OCI-LY3 (cell line): ENCODE measurements around the gene HNRNPL.
A peak's percentile ranks its signal among the peaks of the same experiment; 100 is the strongest.
"Not testable (repeated sequence)": the region's sequence is repeated elsewhere in the genome, so short reads cannot be mapped to it uniquely, and the experiment has no call there.

Experiments used
- H2AFZ ChIP-seq: fragments of 200-600, 300-600 bp; shearing (Covaris generic); 2 replicates; pipeline ENCODE4 v1.6.0; 2014; ENCODE audit warnings: antibody characterized with exemption, low read depth, low read length
- H3K27ac ChIP-seq: fragments of 200-600, 300-600 bp; sonication (generic); 2 replicates; pipeline ENCODE4 v1.5.1; 2014; ENCODE audit warnings: mild to moderate bottlenecking, low read length, moderate library complexity, mixed read lengths
- H3K27me3 ChIP-seq: fragments of 200-600, 300-600 bp; sonication (generic); 2 replicates; pipeline ENCODE4 v1.6.1; 2014; ENCODE audit warnings: low read depth, low read length, mixed read lengths
- H3K36me3 ChIP-seq: fragments of 200-600, 300-600 bp; sonication (generic); replicated peaks from 2 replicates; pipeline ENCODE3; 2014; ENCODE audit warnings: low read depth, low read length, mixed read lengths
- H3K4me1 ChIP-seq: fragments of 300-600, 200-600 bp; sonication (generic); 2 replicates; pipeline ENCODE4 v1.6.1; 2014; ENCODE audit warnings: low read length, mixed read lengths
- H3K4me2 ChIP-seq: fragments of 200-600, 300-600 bp; sonication (generic); 2 replicates; pipeline ENCODE4 v1.6.1; 2014; ENCODE audit warnings: low read length, mixed read lengths
- H3K4me3 ChIP-seq: fragments of 300-600, 200-600 bp; sonication (generic); 2 replicates; pipeline ENCODE4 v1.5.1; 2014; ENCODE audit warnings: antibody characterized with exemption, mild to moderate bottlenecking, low read length, moderate library complexity
- H3K79me2 ChIP-seq: fragments of 300-600, 200-600 bp; shearing (Covaris generic); 2 replicates; pipeline ENCODE4 v1.6.1; 2014; ENCODE audit warnings: mild to moderate bottlenecking, low read length, mixed read lengths
- H3K9ac ChIP-seq: fragments of 300-600, 200-600 bp; shearing (Covaris generic); 2 replicates; pipeline ENCODE4 v1.6.0; 2014; ENCODE audit warnings: mild to moderate bottlenecking, low read length, moderate library complexity
- H3K9me3 ChIP-seq: fragments of 200-600, 300-600 bp; shearing (Covaris generic); 2 replicates; pipeline ENCODE4 v1.6.1; 2014; ENCODE audit warnings: low read length, mixed read lengths; ENCODE audit not compliant: insufficient read depth
- H4K20me1 ChIP-seq: fragments of 200-600, 300-600 bp; sonication (generic); 2 replicates; pipeline ENCODE4 v1.6.1; 2016; ENCODE audit warnings: low read length, mixed read lengths; ENCODE audit not compliant: insufficient read depth
- EZH2phosphoT487 ChIP-seq: fragments of 200-600 bp; shearing (Covaris generic); IDR thresholded peaks from 2 replicates; pipeline ENCODE4 v1.6.1; 2018; ENCODE audit warnings: antibody characterized with exemption, mixed run types, low read depth
- TF ChIP-seq, protein P1 (sequence below): fragments of 200-600, 300-600 bp; sonication (generic); IDR thresholded peaks from 2 replicates; pipeline ENCODE4 v1.5.1; 2014; ENCODE audit warnings: antibody characterized with exemption, low read length, low read depth

HNRNPL gene

DNA sequence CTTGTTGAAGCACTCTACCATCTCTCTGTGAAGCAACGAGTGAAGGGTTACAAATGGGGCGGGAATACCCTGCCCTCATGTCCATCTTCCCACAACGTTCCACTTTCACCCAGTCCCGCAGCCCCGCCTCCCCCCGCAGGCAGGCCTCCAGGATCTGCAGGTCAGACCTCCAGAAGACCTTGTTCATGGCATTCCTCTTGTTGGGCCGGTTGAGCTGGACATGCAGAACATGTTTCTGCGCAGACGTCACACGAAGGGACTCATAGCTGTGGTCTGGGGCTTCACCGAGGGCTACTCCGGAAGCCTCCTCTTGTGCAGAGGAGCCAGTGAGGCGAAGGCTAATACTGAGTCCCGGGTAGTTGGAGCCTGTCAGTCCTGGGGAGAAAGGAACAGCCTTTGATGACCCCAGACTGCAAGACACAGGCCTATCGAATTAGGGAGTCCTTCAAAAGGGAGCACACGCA lies 18.6 kb downstream of the HNRNPL start:
- peaks cover 26% of the 10 kb centered on the region for H3K36me3 ChIP-seq
- no peaks in the 10 kb centered on the region for H4K20me1 ChIP-seq
- H3K9ac ChIP-seq: peak overlapping the region; percentile 91
- H3K79me2 ChIP-seq: peaks cover 9% of the 10 kb centered on the region; the same call in 1 of the 2 replicates
- no peaks in the 10 kb centered on the region for H3K9me3 ChIP-seq
- H3K4me1 ChIP-seq: peaks cover 9% of the 10 kb centered on the region; the same call in 1 of the 2 replicates
- TF ChIP-seq EZH2phosphoT487: no peak
- TF ChIP-seq, protein P1, sequence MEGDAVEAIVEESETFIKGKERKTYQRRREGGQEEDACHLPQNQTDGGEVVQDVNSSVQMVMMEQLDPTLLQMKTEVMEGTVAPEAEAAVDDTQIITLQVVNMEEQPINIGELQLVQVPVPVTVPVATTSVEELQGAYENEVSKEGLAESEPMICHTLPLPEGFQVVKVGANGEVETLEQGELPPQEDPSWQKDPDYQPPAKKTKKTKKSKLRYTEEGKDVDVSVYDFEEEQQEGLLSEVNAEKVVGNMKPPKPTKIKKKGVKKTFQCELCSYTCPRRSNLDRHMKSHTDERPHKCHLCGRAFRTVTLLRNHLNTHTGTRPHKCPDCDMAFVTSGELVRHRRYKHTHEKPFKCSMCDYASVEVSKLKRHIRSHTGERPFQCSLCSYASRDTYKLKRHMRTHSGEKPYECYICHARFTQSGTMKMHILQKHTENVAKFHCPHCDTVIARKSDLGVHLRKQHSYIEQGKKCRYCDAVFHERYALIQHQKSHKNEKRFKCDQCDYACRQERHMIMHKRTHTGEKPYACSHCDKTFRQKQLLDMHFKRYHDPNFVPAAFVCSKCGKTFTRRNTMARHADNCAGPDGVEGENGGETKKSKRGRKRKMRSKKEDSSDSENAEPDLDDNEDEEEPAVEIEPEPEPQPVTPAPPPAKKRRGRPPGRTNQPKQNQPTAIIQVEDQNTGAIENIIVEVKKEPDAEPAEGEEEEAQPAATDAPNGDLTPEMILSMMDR: no peak
- peak overlapping the region; percentile 82 for H3K4me3 ChIP-seq
- peak overlapping the region; percentile 71 for H3K27ac ChIP-seq
- H3K4me2 ChIP-seq: peak overlapping the region; percentile 82
- H2AFZ ChIP-seq: peak overlapping the region; percentile 83
- H3K27me3 ChIP-seq: no peaks in the 10 kb centered on the region

DNA sequence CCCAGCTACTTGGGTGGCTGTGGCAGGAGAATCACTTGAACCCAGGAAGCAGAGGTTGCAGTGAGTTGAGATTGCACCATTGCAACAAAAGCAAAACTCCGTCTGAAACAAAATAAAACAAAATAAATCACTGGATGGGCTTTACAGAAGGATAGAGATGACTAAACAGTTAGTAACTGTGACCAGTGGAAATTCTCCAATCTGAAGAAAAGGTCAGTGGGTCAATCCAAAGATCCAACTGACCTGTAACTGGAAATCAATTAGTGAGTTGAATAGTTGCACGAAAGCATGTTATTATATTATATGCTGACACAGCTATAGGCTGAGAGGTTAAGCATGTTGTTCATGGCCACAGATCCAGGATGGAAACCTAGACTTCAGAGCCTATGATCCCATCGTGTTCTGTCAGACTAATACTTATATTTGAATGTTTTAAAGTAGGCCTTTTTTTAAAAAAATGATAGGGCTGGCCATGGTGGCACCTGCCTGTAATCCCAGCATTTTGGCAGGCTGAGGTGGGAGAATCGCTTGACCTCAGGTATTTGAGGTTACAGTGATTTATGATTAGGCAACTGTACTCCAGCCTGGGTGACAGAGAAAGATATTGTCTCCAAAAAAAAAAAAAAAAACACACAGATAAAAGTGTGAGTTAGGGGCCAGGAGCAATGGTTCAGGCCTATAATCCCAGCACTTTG lies 19.6 kb downstream of the HNRNPL start:
- Histone ChIP-seq H3K4me1 (peaks cover 9% of the 10 kb centered on the region; the same call in 1 of the 2 replicates), H2AFZ (no peak overlapping the region), H4K20me1 (no peaks in the 10 kb centered on the region), H3K9ac (no peak overlapping the region), H3K36me3 (peaks cover 18% of the 10 kb centered on the region), H3K27ac (no peak overlapping the region), H3K27me3 (no peaks in the 10 kb centered on the region), H3K4me2 (peak overlapping the region; percentile 82; the same call in 1 of the 2 replicates), H3K4me3 (no peak overlapping the region), H3K79me2 (peaks cover 9% of the 10 kb centered on the region; the same call in 1 of the 2 replicates), H3K9me3 (no peaks in the 10 kb centered on the region)
- TF ChIP-seq EZH2phosphoT487: no peak
- TF ChIP-seq, protein P1: no peak

DNA sequence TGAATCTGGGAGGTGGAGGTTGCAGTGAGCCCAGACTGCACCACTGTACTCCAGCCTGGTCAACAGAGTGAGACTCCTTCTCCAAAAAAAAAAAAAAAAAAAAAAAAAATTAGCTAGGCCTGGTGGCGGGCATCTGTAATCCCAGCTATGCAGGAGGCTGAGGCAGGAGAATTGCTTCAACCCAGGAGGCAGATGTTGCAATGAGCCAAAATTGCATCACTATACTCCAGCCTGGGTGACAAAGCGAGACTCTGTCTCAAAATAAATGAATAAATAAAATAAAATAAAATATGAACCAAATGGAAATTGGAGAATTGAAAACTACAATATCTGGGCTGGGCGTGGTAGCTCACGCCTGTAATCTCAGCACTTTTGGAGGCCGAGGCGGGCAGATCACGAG lies 20.6 kb downstream of the HNRNPL start:
- not testable (repeated sequence) for H3K79me2 ChIP-seq, H4K20me1 ChIP-seq, H3K4me2 ChIP-seq, H3K4me1 ChIP-seq, H3K27ac ChIP-seq, H3K27me3 ChIP-seq, H3K9ac ChIP-seq, H3K4me3 ChIP-seq, H2AFZ ChIP-seq, H3K9me3 ChIP-seq
- H3K36me3 ChIP-seq: peaks cover 18% of the 10 kb centered on the region

DNA sequence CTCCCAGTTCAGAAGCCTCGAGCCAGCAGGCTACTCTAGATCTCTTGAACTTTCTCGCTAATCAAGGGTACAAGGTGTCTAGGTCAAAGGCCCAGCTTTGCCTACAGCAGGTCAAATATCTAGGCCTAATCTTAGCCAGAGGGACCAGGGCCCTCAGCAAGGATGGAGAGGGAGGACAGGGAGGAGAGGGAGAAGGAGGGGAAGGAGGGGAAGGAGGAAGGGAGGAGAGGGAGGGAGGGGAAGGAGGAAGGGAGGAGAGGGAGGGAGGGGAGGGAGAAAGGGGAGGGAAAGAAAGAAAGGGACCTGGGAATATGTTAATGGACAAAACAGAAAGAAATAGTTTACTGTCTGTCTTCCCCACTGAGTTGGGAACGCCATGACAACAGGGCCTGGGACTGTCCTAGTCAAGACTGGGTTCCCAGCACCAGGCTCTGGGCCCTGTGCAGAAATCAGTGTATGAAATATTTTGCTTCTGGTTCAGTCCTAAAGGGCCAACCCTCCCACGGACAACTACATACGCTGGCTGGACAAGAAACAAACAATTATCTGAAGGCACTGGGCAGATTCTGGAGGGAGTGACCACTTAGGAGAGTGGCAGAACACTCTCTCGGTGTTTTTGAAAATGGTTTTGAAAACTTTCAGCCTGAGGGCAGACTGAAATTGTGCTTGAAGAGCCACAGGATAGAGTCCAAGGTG lies 22.8 kb downstream of the HNRNPL start:
- Histone ChIP-seq H3K4me3 (no peak overlapping the region), H4K20me1 (no peaks in the 10 kb centered on the region), H2AFZ (no peak overlapping the region), H3K27me3 (no peaks in the 10 kb centered on the region), H3K9me3 (no peaks in the 10 kb centered on the region), H3K36me3 (peaks cover 18% of the 10 kb centered on the region), H3K4me1 (peaks cover 4% of the 10 kb centered on the region; the same call in 1 of the 2 replicates), H3K27ac (no peak overlapping the region), H3K9ac (no peak overlapping the region), H3K4me2 (no peak overlapping the region), H3K79me2 (peaks cover 9% of the 10 kb centered on the region; the same call in 1 of the 2 replicates)
- TF ChIP-seq, protein P1: no peak
- TF ChIP-seq EZH2phosphoT487: no peak

DNA sequence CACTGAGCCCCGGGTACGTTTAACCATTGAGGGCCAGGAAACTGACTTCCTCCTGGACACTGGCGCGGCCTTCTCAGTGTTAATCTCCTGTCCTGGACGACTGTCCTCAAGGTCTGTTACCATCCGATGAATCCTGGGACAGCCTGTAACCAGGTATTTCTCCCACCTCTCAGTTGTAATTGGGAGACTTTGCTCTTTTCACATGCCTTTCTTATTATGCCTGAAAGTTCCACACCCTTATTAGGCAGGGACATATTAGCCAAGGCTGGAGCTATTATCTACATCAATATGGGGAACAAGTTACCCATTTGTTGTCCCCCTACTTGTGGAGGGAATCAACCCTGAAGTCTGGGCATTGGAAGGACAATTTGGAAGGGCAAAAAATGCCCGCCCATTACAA lies 23.9 kb downstream of the HNRNPL start:
- not testable (repeated sequence) for H3K27me3 ChIP-seq, H3K79me2 ChIP-seq, H3K4me1 ChIP-seq, H3K4me2 ChIP-seq, H3K9ac ChIP-seq, H4K20me1 ChIP-seq, H3K9me3 ChIP-seq, H2AFZ ChIP-seq, H3K4me3 ChIP-seq, H3K27ac ChIP-seq
- peaks cover 18% of the 10 kb centered on the region for H3K36me3 ChIP-seq

DNA sequence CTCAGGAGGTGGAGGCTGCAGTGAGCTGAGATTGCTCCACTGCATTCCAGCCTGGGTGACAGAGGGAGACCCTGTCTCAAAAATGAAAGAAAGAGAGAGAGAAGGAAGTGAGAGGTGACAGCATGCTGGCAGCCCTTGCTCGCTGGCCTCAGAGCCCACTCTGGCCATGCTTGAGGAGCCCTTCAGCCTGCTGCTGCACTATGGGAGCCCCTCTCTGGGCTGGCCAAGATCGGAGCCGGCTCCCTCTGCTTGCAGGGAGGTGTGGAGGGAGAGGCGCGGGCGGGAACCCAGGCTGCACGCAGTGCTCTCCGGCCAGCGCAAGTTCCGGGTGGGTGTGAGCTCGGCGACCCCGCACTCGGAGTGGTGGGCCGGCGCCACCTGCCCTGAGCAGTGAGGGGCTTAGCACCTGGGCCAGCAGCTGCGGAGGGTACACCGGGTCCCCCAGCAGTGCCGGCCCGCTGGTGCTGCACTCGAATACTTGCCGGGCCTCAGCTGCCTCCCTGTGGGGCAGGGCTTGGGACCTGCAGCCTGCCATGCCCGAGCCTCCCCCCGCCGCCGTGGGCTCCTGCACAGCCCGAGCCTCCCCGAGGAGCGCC lies 28.5 kb downstream of the HNRNPL start:
- not testable (repeated sequence) for H3K4me1 ChIP-seq, H3K4me2 ChIP-seq, H3K9me3 ChIP-seq, H3K9ac ChIP-seq, H4K20me1 ChIP-seq, H3K27ac ChIP-seq, H3K27me3 ChIP-seq, H3K4me3 ChIP-seq, H2AFZ ChIP-seq, H3K79me2 ChIP-seq
- peaks cover 21% of the 10 kb centered on the region for H3K36me3 ChIP-seq
